GM23338 (cell line): ENCODE data around the gene GSX2. TPM values are rescaled to one million over a fixed set of nuclear protein-coding genes. Genes with fewer than 3 reads are reported as not detected.

Experiments
- ATAC-seq: fragments of 200-7000 bp; cut with Tn5 transposase; 3 replicates; pipeline ENCODE4 v1.9.1; 2020
- DNase-seq: peaks from one replicate; pipeline ENCODE4 v3.0.0-alpha.2; 2015; ENCODE audit warnings: low spot score
- H2AFZ ChIP-seq: fragments of 200-600 bp; sonication (generic); 2 replicates; pipeline ENCODE4 v1.8.0; 2016; ENCODE audit warnings: antibody characterized with exemption, mild to moderate bottlenecking, moderate library complexity
- H3F3A ChIP-seq: fragments of 200-600 bp; sonication (generic); replicated peaks from 2 replicates; pipeline ENCODE4 v1.8.0; 2017; ENCODE audit warnings: antibody characterized with exemption, mixed run types, low read depth
- H3K27ac ChIP-seq: fragments of 200-600 bp; sonication (generic); 2 replicates; pipeline ENCODE4 v1.6.1; 2016; ENCODE audit warnings: low read depth
- H3K27me3 ChIP-seq: fragments of 200-600 bp; sonication (generic); 2 replicates; pipeline ENCODE4 v1.8.0; 2016; ENCODE audit warnings: mild to moderate bottlenecking, mixed run types, moderate library complexity; ENCODE audit not compliant: insufficient read depth
- H3K36me3 ChIP-seq: fragments of 200-600 bp; sonication (generic); 2 replicates; pipeline ENCODE4 v1.8.0; 2016; ENCODE audit warnings: mild to moderate bottlenecking; ENCODE audit not compliant: insufficient read depth
- H3K4me1 ChIP-seq: fragments of 200-600 bp; sonication (generic); 2 replicates; pipeline ENCODE4 v1.8.0; 2016; ENCODE audit warnings: mild to moderate bottlenecking, moderate library complexity; ENCODE audit not compliant: insufficient read depth
- H3K4me2 ChIP-seq: fragments of 200-600 bp; sonication (generic); 2 replicates; pipeline ENCODE4 v1.7.1; 2017; ENCODE audit warnings: mixed run types
- H3K4me3 ChIP-seq: fragments of 200-600 bp; sonication (generic); 2 replicates; pipeline ENCODE4 v1.6.1; 2016; ENCODE audit warnings: mixed run types
- H3K79me2 ChIP-seq: fragments of 200-600 bp; sonication (generic); replicated peaks from 2 replicates; pipeline ENCODE4 v1.8.0; 2017; ENCODE audit warnings: mild to moderate bottlenecking; ENCODE audit not compliant: insufficient read depth
- H3K9me2 ChIP-seq: fragments of 200-600 bp; sonication (generic); 2 replicates; pipeline ENCODE4 v1.8.0; 2017; ENCODE audit not compliant: insufficient read depth
- H4K20me1 ChIP-seq: fragments of 200-600 bp; sonication (generic); replicated peaks from 2 replicates; pipeline ENCODE4 v1.8.0; 2017; ENCODE audit warnings: mild to moderate bottlenecking; ENCODE audit not compliant: insufficient read depth
- H3K27ac Mint-ChIP-seq: 2 replicates; pipeline ENCODE4 v1.8.0; 2020; ENCODE audit warnings: inconsistent platforms, mild to moderate bottlenecking, moderate library complexity, mixed read lengths
- H3K27me3 Mint-ChIP-seq: 3 replicates; pipeline ENCODE4 v1.8.0; 2022; ENCODE audit warnings: low read depth, mild to moderate bottlenecking, moderate library complexity, mixed read lengths, inconsistent platforms; ENCODE audit not compliant: insufficient read depth, poor library complexity
- H3K36me3 Mint-ChIP-seq: 3 replicates; pipeline ENCODE4 v1.8.0; 2021; ENCODE audit warnings: low read depth, mild to moderate bottlenecking, inconsistent platforms, moderate library complexity, mixed read lengths
- H3K4me1 Mint-ChIP-seq: 3 replicates; pipeline ENCODE4 v1.8.0; 2020; ENCODE audit warnings: mild to moderate bottlenecking, inconsistent platforms, mixed read lengths
- H3K4me3 Mint-ChIP-seq: 3 replicates; pipeline ENCODE4 v1.8.0; 2021; ENCODE audit warnings: moderate library complexity, mild to moderate bottlenecking, inconsistent platforms, mixed read lengths
- H3K9me3 Mint-ChIP-seq: 3 replicates; pipeline ENCODE4 v1.8.0; 2020; ENCODE audit warnings: moderate library complexity, mild to moderate bottlenecking, inconsistent platforms, mixed read lengths
- ETS1 ChIP-seq: IDR thresholded peaks from 2 replicates; pipeline ENCODE4 v1.6.1; 2016; ENCODE audit warnings: antibody characterized with exemption
- EZH2 ChIP-seq: fragments of 200-600 bp; sonication (generic); IDR thresholded peaks from one replicate; pipeline ENCODE4 v1.8.0; 2017; ENCODE audit warnings: antibody characterized with exemption, mild to moderate bottlenecking, low read depth; ENCODE audit not compliant: unreplicated experiment
- JUNB ChIP-seq: IDR thresholded peaks from one replicate; pipeline ENCODE4 v1.6.1; 2016; ENCODE audit warnings: antibody characterized with exemption; ENCODE audit not compliant: unreplicated experiment
- ZNF331 ChIP-seq: fragments of 250-450 bp; sonication (Bioruptor Pico); IDR thresholded peaks from 2 replicates; pipeline ENCODE4 v1.5.0; 2020; ENCODE audit warnings: low read depth, mild to moderate bottlenecking, moderate library complexity
- ZNF462 ChIP-seq: fragments of 250-450 bp; sonication (Bioruptor Pico); IDR thresholded peaks from 2 replicates; pipeline ENCODE4 v1.5.0; 2020; ENCODE audit warnings: mild to moderate bottlenecking, moderate library complexity
- polyA plus RNA-seq: library from polyadenylated mRNA; unstranded; fragments of >200 nt; fragmentation: Nextera tagmentation; extraction: Ambion mirVana; gene quantifications from 2 replicates; pipeline ENCODE4 v1.2.1, GENCODE V29; 2016
- total RNA-seq: library from RNA; depleted of rRNA; stranded (reverse); fragments of >200 nt; shearing (Covaris generic); gene quantifications from 2 replicates; pipeline ENCODE4 v1.2.3, GENCODE V29; 2014

GSX2 gene
- total and polyA plus RNA-seq, 2 experiments from 2014 or later: 0.34 TPM; not detected in 1

DNA sequence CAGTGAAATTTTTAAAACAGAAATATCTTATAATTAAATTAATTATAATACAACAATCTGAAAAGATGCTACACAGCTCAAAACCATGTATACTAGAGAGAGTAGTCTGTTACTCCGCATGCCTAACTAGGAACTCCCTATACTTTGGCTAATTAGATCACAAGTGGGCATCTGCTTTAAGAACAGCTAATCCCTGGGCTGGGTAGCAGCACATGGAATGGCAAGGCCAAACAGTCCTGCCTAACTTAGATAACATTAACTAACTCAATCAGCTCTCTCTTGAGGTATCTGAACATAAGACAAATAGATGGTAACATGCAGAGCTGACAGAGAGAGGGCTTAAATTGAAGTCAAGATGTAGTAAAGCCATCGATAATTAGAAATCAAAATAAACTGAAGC, 45.5 kb upstream of the GSX2 start:
- Mint-ChIP-seq H3K36me3 (no peaks in the 10 kb centered on the region), H3K9me3 (no peaks in the 10 kb centered on the region), H3K27ac (no peak overlapping the region), H3K4me3 (no peak overlapping the region), H3K4me1 (peaks cover 13% of the 10 kb centered on the region; the same call in 2 of the 3 replicates), H3K27me3 (no peaks in the 10 kb centered on the region)
- TF ChIP-seq ZNF462 (no peak), ZNF331 (CRISPR knock-in tag) (no peak), JUNB (no peak)
- no peak overlapping the region for H3K4me2 ChIP-seq
- H3K9me2 ChIP-seq: no peaks in the 10 kb centered on the region
- H3K79me2 ChIP-seq: peaks cover 84% of the 10 kb centered on the region
- ATAC-seq (no peak), DNase-seq (no peak)
- no peak overlapping the region for H2AFZ ChIP-seq
- H3F3A ChIP-seq: no peaks in the 10 kb centered on the region
- no peaks in the 10 kb centered on the region for H4K20me1 ChIP-seq
- no peak overlapping the region for H3K27ac ChIP-seq
- no peaks in the 10 kb centered on the region for H3K36me3 ChIP-seq
- H3K4me1 ChIP-seq: no peaks in the 10 kb centered on the region
- H3K27me3 ChIP-seq: no peaks in the 10 kb centered on the region
- H3K4me3 ChIP-seq: no peak overlapping the region

DNA sequence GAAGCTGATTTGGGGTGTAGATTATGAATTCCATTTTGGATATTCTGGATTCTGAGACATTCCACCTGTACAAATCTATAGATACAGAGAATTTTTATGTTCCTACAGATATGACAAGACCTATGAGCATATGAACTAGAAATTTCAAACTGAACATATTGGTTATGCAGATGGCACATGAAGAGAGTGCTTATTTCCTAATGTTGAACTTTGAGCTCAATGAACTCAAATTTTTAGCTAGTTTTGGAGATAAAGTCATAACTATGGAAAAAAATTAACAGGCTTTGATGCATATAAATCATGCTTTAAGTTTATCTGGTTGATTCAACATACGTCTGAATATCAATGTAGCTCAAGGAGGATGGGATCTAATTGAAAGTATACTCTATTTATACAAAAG, 44.5 kb upstream of the GSX2 start:
- DNase-seq: no peak
- peaks cover 91% of the 10 kb centered on the region for H3K79me2 ChIP-seq
- no peak for ATAC-seq
- H3K27ac ChIP-seq: no peak overlapping the region
- no peak overlapping the region for H3K4me2 ChIP-seq
- no peaks in the 10 kb centered on the region for H3K36me3 ChIP-seq
- H3K27me3 ChIP-seq: no peaks in the 10 kb centered on the region
- no peaks in the 10 kb centered on the region for H3K36me3 Mint-ChIP-seq
- H2AFZ ChIP-seq: no peak overlapping the region
- H3K9me3 Mint-ChIP-seq: no peaks in the 10 kb centered on the region
- H3F3A ChIP-seq: no peaks in the 10 kb centered on the region
- no peak overlapping the region for H3K4me3 Mint-ChIP-seq
- no peaks in the 10 kb centered on the region for H3K27me3 Mint-ChIP-seq
- H3K4me3 ChIP-seq: no peak overlapping the region
- H3K9me2 ChIP-seq: no peaks in the 10 kb centered on the region
- H3K27ac Mint-ChIP-seq: no peak overlapping the region
- H3K4me1 Mint-ChIP-seq: peaks cover 20% of the 10 kb centered on the region; the same call in 2 of the 3 replicates
- no peaks in the 10 kb centered on the region for H4K20me1 ChIP-seq
- no peaks in the 10 kb centered on the region for H3K4me1 ChIP-seq
- TF ChIP-seq JUNB (no peak), EZH2 (no peak), ZNF462 (no peak), ETS1 (no peak), ZNF331 (CRISPR knock-in tag) (no peak)
